GM20000 (cell line): ENCODE measurements around the gene AGBL5.
"Not testable (repeated sequence)": the region's sequence is repeated elsewhere in the genome, so short reads cannot be mapped to it uniquely, and the experiment has no call there.

ENCODE experiments used
- DNase-seq: peaks from one replicate; pipeline ENCODE4 v3.0.0; 2012; ENCODE audit warnings: low spot score
- TF ChIP-seq, protein P1 (sequence below): IDR thresholded peaks from 2 replicates; pipeline ENCODE4 v1.5.1; 2012; ENCODE audit warnings: mild to moderate bottlenecking, control low read depth; ENCODE audit errors: extremely low read depth, missing control alignments

Gene AGBL5

DNA sequence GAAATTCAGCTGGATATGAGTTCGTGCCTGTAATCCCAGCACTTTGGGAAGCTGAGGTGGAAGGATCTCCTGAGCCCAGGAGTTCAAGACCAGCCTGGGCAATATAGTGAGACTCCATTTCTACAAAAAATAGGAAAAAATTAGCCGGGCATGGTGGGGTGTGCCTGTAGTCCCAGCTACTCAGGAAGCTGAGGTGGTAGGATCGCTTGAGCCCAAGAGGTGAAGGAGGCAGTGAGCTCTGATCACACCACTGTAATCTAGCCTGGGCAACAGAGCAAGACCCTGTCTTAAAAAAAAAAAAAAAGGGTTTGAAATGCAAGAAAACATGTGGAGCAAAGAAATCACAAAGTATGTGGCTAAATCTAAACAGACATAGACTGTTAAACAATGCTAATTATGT, 57.6 kb downstream of the AGBL5 start:
- DNase-seq: no peak
- TF ChIP-seq, protein P1, sequence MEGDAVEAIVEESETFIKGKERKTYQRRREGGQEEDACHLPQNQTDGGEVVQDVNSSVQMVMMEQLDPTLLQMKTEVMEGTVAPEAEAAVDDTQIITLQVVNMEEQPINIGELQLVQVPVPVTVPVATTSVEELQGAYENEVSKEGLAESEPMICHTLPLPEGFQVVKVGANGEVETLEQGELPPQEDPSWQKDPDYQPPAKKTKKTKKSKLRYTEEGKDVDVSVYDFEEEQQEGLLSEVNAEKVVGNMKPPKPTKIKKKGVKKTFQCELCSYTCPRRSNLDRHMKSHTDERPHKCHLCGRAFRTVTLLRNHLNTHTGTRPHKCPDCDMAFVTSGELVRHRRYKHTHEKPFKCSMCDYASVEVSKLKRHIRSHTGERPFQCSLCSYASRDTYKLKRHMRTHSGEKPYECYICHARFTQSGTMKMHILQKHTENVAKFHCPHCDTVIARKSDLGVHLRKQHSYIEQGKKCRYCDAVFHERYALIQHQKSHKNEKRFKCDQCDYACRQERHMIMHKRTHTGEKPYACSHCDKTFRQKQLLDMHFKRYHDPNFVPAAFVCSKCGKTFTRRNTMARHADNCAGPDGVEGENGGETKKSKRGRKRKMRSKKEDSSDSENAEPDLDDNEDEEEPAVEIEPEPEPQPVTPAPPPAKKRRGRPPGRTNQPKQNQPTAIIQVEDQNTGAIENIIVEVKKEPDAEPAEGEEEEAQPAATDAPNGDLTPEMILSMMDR: no peak

DNA sequence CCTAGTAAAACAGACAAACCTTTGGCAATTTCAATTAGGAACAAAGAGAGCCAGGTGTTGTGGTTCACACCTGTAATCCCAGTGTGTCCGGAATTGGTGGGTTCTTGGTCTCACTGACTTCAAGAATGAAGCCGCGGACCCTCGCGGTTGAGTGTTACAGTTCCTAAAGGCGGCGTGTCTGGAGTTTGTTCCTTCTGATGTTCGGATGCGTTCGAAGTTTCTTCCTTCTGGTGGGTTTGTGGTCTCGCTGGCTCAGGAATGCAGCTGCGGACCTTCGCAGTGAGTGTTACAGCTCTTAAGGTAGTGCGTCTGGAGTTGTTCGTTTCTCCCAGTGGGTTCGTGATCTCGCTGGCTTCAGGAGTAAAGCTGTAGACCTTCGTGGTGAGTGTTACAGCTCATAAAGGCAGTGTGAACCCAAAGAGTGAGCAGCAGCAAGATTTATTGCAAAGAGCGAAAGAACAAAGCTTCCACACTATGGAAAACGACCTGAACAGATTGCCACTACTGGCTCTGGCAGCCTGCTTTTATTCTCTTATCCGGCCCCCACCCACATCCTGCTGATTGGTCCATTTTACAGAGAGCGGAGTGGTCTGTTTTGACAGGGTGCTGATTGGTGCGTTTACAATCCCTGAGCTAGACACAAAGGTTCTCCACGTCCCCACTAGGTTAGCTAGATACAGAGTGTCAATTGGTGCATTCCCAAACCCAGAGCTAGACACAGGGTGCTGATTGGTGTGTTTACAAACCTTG, 59.3 kb downstream of the AGBL5 start:
- DNase-seq: not testable (repeated sequence)

DNA sequence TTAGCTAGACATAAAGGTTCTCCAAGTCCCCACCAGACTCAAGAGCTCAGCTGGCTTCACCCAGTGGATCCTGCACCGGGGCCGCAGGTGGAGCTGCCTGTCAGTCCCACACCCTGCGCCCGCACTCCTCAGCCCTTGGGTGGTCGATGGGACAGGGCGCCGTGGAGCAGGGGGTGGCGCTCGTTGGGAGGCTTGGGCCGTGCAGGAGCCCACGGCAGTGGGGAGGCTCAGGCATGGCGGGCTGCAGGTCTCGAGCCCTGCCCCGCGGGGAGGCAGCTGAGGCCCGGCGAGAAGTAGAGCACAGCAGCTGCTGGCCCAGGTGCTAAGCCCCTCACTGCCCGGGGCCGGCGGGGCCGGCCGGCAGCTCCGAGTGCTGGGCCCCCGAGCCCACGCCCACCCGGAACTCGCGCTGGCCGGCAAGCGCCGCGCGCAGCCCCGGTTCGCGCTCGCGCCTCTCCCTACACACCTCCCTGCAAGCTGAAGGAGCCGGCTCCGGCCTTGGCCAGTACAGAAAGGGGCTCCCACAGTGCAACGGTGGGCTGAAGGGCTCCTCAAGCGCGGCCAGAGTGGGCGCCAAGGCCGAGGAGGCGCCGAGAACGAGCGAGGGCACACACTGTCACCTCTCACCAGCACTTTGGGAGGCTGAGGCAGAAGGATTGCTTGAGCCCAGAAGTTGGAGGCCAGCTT, 60.1 kb downstream of the AGBL5 start:
- DNase-seq: not testable (repeated sequence)

DNA sequence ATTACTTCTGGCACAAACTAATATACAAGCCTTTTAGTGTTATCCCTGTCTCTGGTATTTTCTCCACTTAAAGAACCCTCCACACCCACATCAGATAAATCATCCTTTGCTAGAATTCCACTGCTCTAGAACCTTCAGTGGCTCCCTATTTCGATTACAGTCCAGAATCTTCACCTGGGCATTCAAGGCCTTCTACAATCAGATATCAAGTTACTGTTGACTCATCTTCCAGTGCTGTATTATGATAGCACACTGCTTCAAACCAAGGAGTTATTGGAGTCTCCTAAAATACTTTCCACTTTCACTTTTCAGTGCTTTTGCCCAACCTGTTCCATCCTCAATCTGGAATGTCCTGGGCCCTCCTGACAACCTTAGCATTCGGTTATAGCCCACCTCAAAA, 64.1 kb downstream of the AGBL5 start:
- DNase-seq: no peak
- TF ChIP-seq, protein P1: no peak

DNA sequence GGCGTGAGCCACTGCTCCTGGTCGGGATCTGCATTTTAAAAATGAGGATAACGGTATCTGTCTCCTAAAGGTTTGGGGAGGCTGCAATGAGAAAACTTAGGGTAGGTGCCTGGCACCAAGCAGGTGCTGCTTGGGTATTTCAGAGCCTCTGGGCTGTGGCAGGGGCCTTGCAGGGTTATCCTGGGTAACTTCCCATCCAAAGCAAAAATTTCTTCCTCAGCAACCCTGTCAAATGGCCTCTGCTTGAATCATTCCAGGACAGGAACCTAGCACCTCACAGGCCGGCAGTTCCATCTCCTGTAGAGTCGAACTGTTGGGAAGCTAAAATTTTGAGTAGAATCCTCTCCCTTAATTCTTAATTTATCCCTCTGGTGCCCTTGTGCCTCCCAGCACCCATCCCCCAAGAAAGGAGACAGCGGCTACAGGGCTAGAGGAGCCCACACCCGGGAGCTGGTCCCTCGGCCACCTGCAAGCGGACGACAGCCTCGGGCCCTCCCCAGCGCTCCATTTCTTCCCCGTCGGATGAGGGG, 66.6 kb downstream of the AGBL5 start:
- no peak for DNase-seq
- TF ChIP-seq, protein P1: no peak

DNA sequence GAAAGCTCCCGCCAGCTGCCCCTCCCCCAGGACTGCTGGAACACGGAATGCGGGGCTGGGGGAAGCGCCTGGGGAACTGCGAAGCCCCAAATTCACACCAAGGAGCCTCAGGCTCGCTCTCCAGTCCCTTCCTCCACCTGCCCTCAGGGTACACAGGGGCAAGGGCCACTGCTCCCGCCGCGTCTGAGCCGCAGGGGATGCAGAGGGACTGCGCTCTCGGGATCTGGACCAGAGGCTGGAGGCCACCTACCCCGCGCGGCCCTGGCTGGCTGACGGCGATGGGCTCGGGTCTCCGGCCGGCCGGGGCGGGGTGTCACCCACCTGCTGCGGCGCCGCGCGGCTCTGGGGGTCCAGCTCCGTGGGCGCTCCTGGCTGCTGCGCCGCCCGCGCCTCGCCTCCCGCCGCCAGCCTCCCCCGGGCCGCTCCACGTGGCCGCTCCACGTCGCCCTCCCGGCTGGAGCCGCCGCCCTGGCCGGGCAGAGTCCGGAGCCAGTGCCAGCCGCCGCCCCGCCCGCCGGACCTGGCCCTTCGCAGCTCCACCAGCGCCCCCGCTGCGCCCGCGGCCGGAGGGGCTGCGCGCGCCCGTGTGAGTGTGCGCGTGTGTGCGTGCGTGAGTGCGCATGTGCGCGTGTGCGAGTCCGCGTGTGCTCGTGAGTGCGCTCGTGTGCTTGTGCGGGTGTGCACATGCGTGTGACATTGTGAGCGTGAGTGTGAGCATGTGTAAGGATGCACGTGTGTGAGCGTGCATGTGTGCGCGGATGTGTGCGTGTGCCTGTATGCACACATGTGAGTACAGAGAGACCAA, 67.3 kb downstream of the AGBL5 start, which contains the start of gene CGREF1:
Gene CGREF1, minus strand, starts transcription at position 604 of the 805 bp plus-strand sequence. CDS start 14,762 bp downstream, outside the sequence.
- no peak for DNase-seq
- TF ChIP-seq, protein P1: no peak

DNA sequence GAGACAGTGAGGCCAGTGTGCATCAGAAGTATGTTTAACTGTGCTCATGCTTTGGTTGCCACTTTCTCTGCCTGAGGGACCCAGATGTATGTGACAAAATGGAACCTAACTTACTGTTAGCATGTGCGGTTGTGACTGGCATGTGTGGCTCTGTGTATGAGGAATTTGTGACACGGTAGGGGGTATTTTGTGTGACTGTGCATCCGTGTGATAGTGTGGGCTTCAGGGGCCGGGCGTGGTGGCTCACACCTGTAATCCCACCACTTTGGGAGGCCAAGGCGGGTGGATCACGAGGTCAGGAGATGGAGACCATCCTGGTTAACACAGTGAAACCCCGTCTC, 67.8 kb downstream of the AGBL5 start:
- not testable (repeated sequence) for DNase-seq
